Hepatic stellate cell (primary cell): ENCODE data around the gene LST1.
"Not testable (repeated sequence)": the region's sequence is repeated elsewhere in the genome, so short reads cannot be mapped to it uniquely, and the experiment has no call there.

ENCODE experiments used
- DNase-seq: peaks from one replicate; pipeline ENCODE4 v3.0.0; 2011; ENCODE audit warnings: low spot score

Gene LST1

GRCh38 chr6:31586008-31586407, at the start of gene LST1:
LST1 (plus strand) TSS chr6:31586277; CDS start chr6:31587300, 1,023 bp downstream.
- DNase-seq = no peak

DNA sequence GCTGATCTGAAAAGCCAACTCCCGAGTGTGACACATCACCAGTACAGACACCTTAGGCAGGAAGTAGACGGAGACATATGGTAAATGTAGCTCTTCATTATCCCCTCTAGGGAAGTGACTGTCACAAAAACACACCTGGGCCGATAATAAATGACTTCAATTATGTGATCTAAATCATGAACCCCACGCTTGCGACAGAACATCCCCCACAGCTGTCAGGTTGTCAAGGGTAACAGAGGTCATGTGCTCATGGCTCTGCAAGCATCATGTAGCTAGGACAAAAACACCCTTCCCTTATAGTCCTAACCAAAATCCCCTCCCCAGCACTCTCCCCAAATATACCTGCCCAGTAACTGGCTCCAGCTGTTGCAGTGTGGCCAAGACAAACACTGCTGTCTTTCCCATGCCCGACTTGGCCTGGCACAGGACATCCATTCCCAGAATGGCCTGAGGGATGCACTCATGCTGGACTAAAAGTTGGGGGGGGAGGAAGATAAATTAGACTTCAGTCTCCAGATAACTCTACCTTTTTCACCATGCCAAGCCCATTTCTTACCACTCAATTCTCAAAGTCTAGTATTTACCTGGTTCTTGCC, 47.2 kb upstream of the LST1 start:
- DNase-seq = no peak

DNA sequence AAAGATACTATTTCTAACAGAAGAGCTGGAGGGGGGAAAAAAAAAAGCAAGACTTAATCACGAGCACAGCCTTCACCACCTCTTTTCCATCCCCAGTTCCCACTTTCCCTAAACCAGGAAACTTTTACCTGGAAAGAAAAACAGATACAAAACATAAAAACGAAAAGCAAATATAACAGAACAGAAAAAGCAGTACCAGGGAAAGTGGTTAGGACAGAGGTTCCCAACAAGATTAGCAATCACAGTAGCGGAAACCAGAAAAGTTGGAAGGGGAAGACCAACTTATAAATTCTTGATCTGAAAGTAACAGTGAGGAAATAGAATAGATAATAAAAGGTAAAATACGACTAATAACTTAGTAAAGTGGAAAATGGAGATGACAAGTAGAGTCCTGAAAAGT, 45.4 kb upstream of the LST1 start:
- no peak for DNase-seq

DNA sequence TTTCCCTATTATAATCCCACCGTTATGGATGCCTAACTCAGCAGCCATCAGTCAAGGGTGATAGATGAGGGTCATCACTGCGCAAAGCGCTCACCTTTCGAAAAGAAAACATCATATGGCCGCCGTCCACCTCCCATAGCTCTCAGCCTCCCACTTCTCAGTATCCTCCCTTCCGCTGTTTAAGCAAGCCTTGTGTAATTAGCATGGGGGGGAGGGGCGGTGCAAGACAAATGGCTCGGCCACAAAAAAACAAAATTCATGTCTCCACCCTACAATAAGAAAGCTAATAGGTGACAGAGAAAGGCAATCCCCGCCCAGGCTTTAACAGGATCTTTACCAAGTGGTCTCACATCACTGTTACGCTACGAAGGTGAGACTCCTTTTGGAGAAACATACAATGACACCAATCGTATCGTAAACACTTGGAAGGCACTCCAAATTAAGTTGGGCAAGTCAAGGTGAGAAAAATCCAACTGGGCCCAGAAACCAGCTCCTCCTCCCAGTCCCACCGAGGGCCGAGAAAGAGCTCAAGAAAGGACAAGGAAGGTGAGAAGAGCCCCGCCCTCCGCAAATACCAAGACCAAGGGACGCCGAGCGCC, 44.9 kb upstream of the LST1 start:
- peak; percentile 35 for DNase-seq

- DNase-seq = peak; percentile 94
These were observed 44.2 kb upstream of the LST1 start, which contains the start of gene DDX39B for GRCh38 chr6:31541658-31542521. DDX39B (minus strand) TSS chr6:31542003; CDS start chr6:31540532, 1,471 bp downstream.

DNA sequence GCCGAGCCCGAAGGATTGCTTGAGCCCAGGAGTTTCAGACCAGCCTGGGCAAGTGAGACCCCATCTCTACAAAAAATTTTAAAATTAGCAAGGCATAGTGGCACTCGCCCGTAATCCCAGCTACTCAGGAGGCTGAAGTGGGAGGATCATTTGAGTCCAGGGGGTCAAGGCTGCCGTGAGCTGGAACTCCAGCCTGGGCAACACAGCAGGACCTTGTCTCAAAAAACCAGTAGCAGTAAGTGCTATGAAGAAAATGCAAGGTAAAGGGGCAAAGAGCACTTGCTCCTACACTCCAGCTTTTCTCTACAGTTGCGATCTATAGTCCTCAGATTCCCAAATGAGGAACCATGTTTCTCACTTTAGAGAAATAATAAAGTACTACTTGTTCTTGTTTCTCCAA, 42.4 kb upstream of the LST1 start:
- DNase-seq = no peak

DNA sequence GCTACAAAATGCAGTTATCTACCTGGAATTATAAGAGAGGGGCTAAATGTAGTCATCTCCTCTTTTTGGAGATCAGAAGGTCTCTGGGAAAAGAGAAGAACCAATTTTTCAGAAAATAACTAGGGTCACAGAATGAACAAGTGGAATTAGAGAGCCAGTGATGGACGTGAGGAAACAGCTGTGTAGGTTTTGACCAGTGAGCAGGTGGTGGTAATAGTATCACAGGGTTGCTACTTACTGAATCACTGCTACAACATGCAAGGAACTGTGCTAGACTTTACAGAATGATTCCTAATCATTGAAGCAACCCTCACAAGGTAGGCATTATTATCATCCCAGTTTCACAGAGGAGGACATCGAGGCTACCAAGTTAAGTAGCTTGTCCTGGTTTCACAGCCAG, 41.4 kb upstream of the LST1 start:
- no peak for DNase-seq

DNA sequence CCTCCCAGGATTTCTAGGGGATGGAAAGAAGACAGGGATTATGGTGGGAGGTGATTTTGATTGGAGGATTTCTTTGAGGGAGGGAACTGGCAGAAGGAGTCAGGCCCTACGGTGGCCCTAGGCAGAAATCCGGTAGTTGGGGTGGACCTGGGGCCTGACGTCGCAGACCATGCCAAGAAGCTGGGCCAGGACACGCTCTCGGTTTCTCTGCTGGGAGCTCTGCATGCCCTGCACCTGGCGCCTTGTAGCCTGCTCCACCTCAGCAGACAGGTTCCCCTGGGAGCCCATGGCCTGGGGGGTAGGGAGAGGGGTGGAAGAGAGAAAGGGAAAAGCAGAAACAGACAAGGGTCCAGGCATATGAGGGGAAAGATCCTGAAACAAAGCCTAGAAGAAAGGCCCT, 40.8 kb upstream of the LST1 start:
- no peak for DNase-seq

- peak; percentile 77 for DNase-seq
These were observed 39.6 kb upstream of the LST1 start, which contains the start of gene ATP6V1G2 for GRCh38 chr6:31546339-31546957. ATP6V1G2 (minus strand) TSS chr6:31546608; CDS start chr6:31546559, 49 bp downstream.

DNA sequence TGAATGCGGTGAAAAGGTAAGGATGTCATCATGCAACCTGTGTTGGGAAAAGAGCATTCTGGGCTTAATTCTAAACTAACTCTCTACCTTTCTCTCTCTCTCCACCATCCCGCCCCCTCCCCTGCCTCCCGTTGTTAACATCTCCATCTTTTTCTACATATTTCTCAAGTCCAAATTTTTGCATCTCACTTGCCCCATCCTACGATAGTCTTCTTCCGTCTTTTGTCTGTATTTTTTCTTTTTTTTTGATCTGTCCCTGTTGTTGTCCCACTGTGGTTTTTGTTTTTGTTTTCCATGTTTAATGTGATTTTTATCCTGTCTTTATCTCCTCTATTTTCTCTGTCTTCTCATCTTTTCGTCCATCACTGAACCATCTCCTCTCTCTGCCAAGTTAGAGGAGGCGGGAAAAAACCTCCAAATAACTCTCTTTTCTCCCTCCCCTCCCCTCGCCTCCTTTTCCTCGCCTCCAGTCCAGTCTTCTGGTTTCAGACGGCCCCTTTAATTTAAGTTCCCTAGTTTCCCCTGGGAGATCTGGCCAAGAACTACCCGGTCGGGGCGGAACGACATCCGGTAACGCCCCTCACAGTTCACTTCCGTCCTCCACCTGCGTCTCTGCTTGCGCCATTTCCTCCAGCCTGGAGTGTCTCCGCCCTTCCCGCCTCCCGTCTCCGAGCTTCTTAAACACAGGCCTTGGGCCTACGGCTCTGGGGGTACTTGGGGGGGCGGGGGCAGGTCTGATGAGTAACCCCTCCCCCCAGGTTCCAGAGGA, 38.9 kb upstream of the LST1 start, which contains the start of gene NFKBIL1:
NFKBIL1 (plus strand) TSS at position 651 of the 769 bp plus-strand sequence; CDS start at position 738, 87 bp downstream.
- peak; percentile 92 for DNase-seq

- no peak for DNase-seq
These were observed 38.1 kb upstream of the LST1 start for GRCh38 chr6:31547727-31548543.

- DNase-seq = no peak
These were observed 37.6 kb upstream of the LST1 start for GRCh38 chr6:31548544-31548873.

- not testable (repeated sequence) for DNase-seq
These were observed 34.7 kb upstream of the LST1 start for GRCh38 chr6:31551371-31551770.

DNA sequence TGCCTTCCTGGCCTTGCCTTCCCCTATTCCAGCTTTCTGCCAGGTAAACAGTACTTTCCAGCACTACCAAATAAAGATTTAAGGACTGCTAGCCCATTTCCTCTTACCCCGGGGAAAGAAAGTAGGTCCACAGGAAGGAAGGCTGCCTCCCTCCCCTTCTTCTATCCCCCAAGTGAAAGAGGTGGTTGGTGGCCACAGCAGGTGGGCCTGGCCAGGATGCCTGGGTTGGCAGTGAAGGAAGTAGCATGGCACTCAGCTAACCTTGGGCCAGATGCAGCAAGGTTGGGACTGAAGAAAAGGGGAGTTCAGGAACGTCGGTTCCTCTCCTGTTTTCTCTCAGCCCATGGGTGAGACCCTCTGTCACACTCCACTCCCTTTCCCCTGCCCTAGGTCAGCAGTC, 29.8 kb upstream of the LST1 start:
- DNase-seq = no peak

- no peak for DNase-seq
These were observed 28.4 kb upstream of the LST1 start for GRCh38 chr6:31557443-31558317.

DNA sequence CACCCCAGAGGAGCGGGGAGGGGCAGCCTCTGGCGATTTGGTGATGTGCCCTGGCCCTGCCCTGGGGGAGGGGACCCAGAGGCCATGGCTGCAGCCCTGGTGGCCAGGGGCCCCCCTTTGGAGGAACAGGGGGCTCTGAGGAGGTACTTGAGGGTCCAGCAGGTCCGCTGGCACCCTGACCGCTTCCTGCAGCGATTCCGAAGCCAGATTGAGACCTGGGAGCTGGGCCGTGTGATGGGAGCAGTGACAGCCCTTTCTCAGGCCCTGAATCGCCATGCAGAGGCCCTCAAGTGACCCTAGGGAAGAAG, 27.8 kb upstream of the LST1 start:
- DNase-seq = no peak

DNA sequence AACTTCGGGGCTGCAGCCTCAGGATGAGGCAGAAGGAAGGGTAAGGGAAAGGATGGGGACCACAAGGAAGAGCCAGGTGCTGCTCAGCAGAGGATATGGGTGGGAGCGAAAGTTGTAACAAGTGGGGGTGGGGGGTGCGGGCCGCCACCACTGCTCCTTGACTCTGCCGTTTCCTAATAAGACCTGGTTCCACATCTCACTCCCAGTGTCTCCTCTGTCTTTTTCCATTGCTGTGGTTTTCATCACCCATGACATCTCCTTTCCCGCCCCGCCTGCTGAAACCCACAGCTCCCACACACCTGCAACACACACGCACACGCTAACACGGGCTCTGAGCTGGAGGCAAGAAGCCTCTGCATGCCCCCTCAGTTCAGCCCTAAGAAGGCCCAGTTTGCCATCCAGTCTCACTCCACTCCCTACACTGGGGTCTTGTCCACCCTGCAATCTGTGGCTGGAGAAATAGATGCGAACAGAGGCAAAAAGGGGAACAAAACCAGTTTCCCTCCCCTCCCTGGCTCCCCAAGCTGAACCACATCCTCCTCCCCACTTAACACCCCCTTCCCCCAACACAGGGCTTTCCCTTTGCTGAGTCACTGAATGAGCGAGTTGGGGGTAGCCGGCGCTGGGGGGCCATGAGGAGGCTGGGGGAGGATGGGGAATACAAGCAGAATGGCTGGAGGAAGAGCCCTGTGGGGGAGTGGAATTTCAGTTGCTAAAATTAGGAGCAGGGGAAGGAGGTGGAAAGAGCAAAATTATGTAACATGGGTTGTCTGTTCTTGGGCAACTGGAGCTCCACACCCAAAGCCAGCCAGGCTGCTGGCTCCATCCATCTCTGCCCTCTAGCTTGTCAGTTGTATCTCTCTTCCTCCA, 27.2 kb upstream of the LST1 start:
- DNase-seq = peak; percentile 39

GRCh38 chr6:31559606-31559957, 26.5 kb upstream of the LST1 start:
- DNase-seq = no peak
